ENCODE results near the gene ATP6V0A4.

DNA sequence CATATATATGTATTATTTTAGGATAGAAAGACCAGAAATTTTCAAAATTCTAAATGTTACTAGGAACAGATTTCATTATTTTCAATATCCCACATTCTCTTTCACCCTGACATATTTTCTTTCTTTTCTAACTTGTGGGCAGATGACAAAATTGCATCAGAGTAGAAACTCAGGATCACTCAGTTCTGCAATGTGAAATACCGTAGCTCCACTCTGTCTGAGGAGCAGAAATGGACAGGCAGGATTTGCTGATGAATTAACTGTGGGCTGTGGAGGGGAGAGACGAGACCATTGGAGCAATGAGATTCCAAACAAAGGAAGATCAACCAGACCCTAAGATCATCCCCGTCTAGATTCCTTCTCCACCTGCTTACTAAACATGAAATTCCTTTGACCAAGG lies 59.9 kb downstream of the ATP6V0A4 start:
- TF ChIP-seq, protein P1, sequence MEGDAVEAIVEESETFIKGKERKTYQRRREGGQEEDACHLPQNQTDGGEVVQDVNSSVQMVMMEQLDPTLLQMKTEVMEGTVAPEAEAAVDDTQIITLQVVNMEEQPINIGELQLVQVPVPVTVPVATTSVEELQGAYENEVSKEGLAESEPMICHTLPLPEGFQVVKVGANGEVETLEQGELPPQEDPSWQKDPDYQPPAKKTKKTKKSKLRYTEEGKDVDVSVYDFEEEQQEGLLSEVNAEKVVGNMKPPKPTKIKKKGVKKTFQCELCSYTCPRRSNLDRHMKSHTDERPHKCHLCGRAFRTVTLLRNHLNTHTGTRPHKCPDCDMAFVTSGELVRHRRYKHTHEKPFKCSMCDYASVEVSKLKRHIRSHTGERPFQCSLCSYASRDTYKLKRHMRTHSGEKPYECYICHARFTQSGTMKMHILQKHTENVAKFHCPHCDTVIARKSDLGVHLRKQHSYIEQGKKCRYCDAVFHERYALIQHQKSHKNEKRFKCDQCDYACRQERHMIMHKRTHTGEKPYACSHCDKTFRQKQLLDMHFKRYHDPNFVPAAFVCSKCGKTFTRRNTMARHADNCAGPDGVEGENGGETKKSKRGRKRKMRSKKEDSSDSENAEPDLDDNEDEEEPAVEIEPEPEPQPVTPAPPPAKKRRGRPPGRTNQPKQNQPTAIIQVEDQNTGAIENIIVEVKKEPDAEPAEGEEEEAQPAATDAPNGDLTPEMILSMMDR (IDR thresholded peaks at IDR 0.05): no peak
- TF ChIP-seq EZH2 (IDR thresholded peaks at IDR 0.05; ENCODE audit: borderline replicate concordance, insufficient read depth, low read depth, low read length, poor library complexity, severe bottlenecking): no peak

All from B cell (primary cell).